Measurements from ENCODE around the gene C1orf122.

- TF ChIP-seq CTCF (IDR thresholded peaks at IDR 0.05; ENCODE audit: control extremely low read depth in 1 of 3, insufficient read depth in 1 of 3, low read depth in 1 of 3, low read length in 3 of 3) (no peak), GTF2F1 (IDR thresholded peaks at IDR 0.05; ENCODE audit: borderline replicate concordance, low read depth, low read length) (no peak), EP300 (IDR thresholded peaks at IDR 0.05; ENCODE audit: borderline replicate concordance in 1 of 2, low read depth in 2 of 2, low read length in 2 of 2) (no peak)
Measured at GRCh38 chr1:37825506-37825905, 17.9 kb downstream of the C1orf122 start.
